ENCODE data around the gene LY9. TPM values are rescaled to one million over a fixed set of nuclear protein-coding genes. Genes with fewer than 3 reads are reported as not detected.

Gene LY9
- total RNA-seq, 1 experiment from 2014 or later: not detected

DNA sequence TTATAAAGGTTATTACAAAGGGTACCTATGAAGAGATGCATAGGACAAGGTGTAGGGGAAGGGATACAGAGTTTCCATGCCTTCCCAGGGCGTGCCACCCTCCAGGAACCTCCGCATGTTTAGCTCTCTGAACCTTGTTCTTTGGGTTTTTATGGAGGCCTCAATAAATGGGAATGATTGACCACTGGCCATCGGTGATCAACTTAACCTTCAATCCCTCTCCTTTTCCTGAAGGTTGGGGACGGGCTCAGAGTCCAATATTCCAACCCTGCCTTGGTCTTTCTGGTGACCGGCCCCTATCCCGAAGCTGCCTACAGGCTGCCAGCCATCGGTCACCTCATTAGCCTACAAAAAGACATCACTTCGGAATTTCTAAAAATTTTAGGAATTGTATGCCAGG is 55.0 kb downstream of the LY9 start:
- no peak for DNase-seq
- H3K4me1 ChIP-seq (ENCODE audit: insufficient read depth, low read length): no peaks in the 10 kb centered on the region
- H2BK15ac ChIP-seq (ENCODE audit: low read depth, low read length): no peak overlapping the region
- H2BK120ac ChIP-seq (ENCODE audit: low read depth, low read length, poor library complexity, severe bottlenecking): no peak overlapping the region
- no peak overlapping the region for H3K4me3 Mint-ChIP-seq
- no peak overlapping the region for H3K56ac ChIP-seq (ENCODE audit: insufficient read length, low read depth, low read length)
- no peaks in the 10 kb centered on the region for H3K4me1 Mint-ChIP-seq
- H3K27ac ChIP-seq (ENCODE audit: insufficient read length, low read depth, low read length): no peak overlapping the region
- no peak overlapping the region for H4K8ac ChIP-seq (replicated peaks; ENCODE audit: insufficient read length, low read depth, low read length)
- H3K18ac ChIP-seq (ENCODE audit: insufficient read length, low read depth, low read length): no peak overlapping the region
- H3K27me3 ChIP-seq (ENCODE audit: insufficient read depth, low read length): no peaks in the 10 kb centered on the region
- H3K79me2 ChIP-seq (ENCODE audit: insufficient read depth, low read length): no peaks in the 10 kb centered on the region
- H2BK20ac ChIP-seq (ENCODE audit: low read depth, low read length, poor library complexity, severe bottlenecking): no peak overlapping the region
- H3K79me1 ChIP-seq (ENCODE audit: insufficient read depth, low read depth, low read length, poor library complexity, severe bottlenecking): no peaks in the 10 kb centered on the region
- H4K20me1 ChIP-seq (ENCODE audit: control insufficient read depth, insufficient read depth, insufficient read length): no peaks in the 10 kb centered on the region
- no CpG with 5 or more reads among the region's 8 CpGs for WGBS (ENCODE audit: extremely low coverage, insufficient read length, low lambda C conversion rate)
- no peak overlapping the region for H3K23ac ChIP-seq (ENCODE audit: insufficient read length, low read depth, low read length)
- no peak overlapping the region for H3T11ph ChIP-seq (ENCODE audit: low read length)
- H3K14ac ChIP-seq (ENCODE audit: insufficient read depth, low read length): no peak overlapping the region
- H3K4me2 ChIP-seq (ENCODE audit: insufficient read depth, insufficient read length, low read length): no peak overlapping the region
- no peak overlapping the region for H3K9ac ChIP-seq (ENCODE audit: extremely low read depth, insufficient read length, low read length)
- H2AFZ ChIP-seq (ENCODE audit: low read length): no peak overlapping the region
- H4K91ac ChIP-seq (ENCODE audit: insufficient read length, low read depth, low read length): no peak overlapping the region
- H3K27me3 Mint-ChIP-seq (ENCODE audit: low read depth): no peaks in the 10 kb centered on the region
- no peaks in the 10 kb centered on the region for H3K9me3 ChIP-seq (ENCODE audit: control insufficient read depth, low read depth, low read length)
- H2BK12ac ChIP-seq (ENCODE audit: insufficient read length, low read depth, low read length): no peak overlapping the region
- no peak for TF ChIP-seq CTCF (conservative IDR thresholded peaks at IDR 0.05)
- no peak overlapping the region for H2AK5ac ChIP-seq (ENCODE audit: insufficient read length, low read length)
- H3K23me2 ChIP-seq (ENCODE audit: insufficient read length, low read depth, low read length, poor library complexity, severe bottlenecking): no peaks in the 10 kb centered on the region
- H4K5ac ChIP-seq (ENCODE audit: insufficient read length, low read depth, low read length): no peak overlapping the region
- no peaks in the 10 kb centered on the region for H3K36me3 Mint-ChIP-seq (ENCODE audit: insufficient read depth in 1 of 3, low read depth in 3 of 3)
- no peak overlapping the region for H2BK5ac ChIP-seq (ENCODE audit: insufficient read length, low read length)
- no peak overlapping the region for H3K4ac ChIP-seq (ENCODE audit: low read depth, low read length)
- no peaks in the 10 kb centered on the region for H3K9me3 Mint-ChIP-seq
- H3K27ac Mint-ChIP-seq: no peak overlapping the region
